Activated CD8-positive, alpha-beta memory T cell treated with anti-CD3 and anti-CD28 coated beads, Interleukin-2, amount 50 U/mL, for 1 hour (primary cell): Measurements from ENCODE around the gene SELENOM.
A peak's percentile ranks its signal among the peaks of the same experiment; 100 is the strongest.

Source experiments
- DNase-seq: peaks from one replicate; pipeline ENCODE4 v3.0.0-alpha.2; 2020; ENCODE audit errors: extremely low read depth

The SELENOM gene

DNA sequence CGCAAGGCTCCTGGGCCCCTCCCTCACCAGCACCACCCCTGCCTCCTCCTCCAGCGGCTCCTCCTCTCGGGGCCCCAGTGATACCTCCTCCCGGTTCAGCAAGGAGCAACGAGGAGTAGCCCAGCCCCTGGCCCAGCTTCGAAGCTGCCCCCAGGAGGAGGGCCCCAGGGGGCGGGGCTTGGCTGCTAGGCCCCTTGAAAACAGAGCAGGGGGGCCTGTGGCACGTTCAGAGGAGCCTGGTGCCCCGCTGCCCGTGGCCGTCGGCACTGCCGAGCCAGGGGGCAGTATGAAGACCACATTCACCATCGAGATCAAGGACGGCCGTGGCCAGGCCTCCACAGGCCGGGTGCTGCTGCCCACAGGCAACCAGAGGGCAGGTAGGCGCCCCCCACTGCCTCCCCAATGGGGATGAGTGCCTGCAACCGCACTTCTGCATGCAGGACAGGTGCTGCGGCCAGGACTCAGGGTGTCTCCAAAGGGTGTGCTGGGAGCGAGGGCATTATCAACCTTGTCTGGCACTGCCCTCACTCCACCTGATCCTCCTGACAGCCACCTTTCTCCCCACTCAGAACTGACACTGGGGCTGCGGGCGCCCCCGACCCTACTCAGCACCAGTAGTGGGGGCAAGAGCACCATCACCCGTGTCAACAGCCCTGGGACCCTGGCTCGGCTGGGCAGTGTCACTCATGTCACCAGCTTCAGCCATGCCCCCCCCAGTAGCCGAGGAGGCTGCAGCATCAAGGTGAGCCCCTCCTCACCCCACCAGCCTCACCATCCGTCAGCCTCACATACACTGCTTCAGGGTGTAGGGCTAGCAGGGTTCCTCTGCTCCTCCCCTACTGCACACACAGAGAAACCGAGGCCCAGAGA lies 16.0 kb downstream of the SELENOM start:
- no peak for DNase-seq

DNA sequence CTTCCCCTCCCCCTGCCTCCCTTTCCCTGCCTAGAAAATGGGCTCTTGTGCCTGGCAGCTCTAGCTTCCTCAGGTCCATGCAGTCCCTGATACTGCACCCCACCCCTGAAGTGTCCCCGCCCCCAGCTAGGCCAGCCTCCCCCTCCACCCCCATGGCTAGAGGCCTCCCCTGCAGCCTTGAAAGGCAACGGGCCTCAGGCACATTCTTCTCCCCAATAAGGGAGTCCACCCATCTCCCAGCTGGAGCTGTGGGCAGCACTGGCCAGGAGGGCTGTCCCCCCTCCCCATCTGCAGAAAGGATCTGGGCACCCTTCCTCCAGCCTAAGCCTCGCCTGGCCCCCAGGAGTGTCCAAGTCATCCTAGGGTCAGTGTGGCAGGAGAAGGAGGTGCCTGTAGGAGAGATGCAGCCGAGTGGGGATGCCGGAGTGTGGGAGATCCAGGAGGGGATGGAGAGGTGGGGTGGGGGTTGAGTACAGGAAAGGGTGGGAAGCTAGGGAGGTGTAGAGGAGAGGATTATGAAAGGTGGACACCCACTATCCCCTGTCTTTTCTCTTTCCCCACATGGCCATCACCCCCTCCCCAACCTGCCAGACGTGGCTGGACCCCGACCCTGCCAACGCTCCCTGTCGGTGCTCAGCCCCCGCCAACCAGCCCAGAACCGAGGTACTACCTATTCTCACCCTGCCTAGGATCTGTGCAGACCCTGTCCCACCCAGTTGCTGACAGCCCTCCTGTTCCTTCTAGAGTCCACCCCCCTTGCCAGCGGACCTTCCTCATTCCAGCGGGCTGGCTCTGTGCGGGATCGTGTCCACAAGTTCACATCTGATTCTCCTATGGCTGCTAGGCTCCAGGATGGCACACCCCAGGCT lies 16.9 kb downstream of the SELENOM start:
- no peak for DNase-seq

DNA sequence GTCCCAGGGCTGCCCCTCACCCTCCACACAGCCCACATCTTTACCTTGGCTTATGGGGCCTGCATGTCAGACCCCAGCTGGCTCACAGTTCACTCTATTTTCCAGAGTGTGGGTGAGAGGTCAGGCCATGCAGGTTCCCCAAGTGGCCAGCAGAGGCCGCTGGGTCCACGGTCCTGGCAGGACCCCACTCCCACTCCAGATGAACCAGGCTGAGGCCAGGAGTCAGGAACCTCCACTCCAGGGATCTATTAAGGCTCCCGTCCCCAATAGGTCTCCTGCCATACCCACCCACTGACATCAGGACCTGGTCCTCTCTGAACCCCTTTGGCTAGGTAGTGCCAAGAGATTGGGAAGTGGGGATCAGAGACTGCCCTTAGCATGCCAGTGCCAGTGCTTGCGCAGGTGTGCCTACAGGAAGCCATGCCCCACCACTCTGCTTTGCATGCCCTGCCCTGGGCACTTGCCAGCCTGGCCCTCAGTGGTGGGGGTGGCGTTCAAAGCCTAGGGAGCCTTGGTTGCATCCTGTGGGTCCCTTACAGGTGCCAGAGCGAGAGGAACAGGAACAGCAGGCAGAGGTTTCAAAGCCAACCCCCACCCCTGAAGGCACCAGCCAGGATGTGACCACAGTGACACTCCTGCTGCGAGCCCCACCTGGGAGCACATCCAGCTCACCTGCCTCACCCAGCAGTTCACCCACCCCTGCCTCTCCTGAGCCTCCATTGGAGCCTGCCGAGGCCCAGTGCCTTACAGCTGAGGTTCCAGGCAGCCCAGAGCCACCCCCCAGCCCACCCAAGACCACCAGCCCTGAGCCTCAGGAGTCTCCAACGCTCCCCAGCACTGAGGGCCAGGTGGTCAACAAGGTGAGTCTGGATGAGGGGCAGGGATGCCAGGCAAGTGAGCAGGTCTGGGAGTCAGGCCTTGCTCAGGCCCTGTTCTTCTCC lies 17.9 kb downstream of the SELENOM start:
- no peak for DNase-seq

DNA sequence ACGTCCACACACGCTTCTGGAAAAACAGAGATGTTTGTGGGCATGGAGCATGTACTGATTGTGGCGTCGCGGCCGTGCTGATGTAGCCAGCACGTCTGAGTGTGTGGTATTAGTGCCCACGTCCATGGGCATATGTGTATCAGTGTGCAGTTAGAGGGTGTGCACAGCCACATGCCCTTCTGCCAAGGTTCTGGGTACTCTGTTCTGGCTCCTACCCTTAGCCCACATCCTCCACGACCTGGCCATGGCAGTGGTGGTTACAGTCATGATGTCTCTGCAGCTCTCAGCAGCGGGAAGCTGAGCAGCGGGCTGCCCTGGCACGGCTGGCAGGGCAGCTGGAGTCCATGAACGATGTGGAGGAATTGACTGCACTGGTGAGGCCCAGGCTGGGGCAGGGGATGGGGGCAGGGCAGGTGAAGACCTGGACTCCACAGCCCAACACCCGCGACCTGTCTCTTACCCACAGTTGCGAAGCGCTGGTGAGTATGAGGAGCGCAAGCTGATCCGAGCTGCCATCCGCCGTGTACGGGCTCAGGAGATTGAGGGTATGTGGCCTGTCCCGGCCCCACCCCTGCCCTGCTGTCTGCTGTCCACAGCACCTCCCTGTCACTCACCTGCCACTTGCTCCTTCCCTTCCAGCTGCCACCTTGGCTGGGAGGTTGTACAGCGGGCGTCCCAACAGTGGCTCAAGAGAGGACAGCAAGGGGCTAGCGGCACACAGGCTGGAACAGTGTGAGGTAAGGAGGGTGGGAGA lies 19.0 kb downstream of the SELENOM start:
- no peak for DNase-seq

DNA sequence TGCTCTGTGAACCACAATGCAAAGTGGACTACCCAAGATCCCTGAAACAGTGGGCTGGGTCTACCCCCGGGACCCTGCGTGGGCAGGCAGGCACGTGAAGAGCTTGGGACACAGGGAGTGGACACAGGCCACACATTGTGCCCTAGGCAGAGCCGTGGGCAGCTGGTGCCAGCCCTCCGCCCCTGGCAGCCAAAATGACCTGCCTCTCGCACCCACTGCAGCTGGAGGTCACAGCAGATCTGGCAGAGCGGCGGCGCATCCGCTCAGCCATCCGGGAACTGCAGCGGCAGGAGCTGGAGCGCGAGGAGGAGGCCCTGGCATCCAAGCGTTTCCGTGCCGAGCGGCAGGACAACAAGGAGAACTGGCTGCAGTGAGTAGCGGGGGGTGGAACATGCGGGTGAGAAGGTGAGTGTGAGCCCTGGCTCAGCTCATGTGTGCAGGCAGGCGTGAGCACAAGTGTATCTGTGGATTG lies 19.6 kb downstream of the SELENOM start:
- DNase-seq: no peak

DNA sequence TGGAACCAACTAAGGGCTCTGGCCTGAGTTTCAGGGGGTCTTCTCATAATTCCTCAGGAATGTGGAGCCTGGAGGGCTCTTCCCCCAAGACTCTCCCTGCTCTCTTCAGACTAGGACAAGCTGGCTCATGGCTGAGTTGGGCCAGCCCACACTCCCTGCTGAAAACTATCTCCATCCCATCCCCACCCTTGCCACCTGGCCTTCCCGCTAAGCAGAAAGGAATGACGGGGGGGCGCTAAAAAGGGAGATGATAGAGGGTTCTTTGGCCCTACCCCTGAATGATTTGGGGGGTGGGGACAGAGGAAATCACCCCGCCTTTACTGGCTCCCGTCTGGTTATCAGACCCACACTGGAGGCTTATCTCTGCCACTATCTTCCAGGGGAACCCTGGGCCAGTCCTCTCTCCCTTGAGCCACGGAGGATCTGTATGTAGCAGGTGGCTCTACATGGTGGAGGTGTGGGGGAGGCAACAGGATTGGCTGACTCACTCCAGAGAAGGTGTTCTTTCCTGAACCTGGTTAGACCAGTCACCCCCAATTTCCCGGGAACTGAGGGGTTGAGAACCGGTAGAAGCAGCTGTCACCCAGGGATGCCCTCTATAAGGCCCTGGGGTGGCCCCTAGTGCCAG lies 20.6 kb downstream of the SELENOM start:
- no peak for DNase-seq

DNA sequence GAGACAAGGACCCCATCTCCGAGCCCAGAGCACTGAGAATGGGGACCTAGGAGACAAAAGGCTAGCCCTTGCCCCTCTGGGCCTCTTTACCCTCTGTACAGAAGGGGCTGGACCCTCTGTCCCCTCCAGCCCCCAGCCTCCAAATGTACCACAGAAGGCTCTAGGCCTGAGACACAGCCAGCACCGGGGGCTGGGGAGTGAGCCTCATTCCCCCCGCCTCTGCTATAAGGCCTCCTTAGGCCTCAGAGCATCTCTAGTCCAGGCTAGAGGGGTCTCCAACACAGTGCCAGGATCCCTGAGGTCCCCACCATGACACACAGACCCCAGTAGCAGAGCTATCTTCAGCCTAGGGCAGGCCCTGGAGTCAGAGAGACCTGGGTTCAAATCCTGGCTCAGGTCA lies 21.4 kb downstream of the SELENOM start:
- DNase-seq: no peak

DNA sequence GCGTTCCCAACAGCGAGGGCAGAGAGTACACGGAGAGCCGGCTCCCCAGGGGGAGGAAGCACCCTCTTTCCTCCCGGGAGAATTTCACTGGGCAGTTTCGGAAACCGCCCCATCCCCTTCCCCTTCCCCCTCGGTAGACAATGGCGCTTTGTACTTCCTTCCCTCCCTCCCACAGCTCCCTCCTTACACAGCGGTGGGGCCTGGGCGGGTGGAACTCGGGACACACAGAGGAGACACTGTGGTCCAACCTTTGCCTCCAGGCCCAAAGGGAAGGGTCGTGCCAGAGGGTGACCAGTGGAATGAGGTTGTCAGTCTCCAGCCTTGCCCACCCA lies 21.9 kb downstream of the SELENOM start:
- DNase-seq: no peak

DNA sequence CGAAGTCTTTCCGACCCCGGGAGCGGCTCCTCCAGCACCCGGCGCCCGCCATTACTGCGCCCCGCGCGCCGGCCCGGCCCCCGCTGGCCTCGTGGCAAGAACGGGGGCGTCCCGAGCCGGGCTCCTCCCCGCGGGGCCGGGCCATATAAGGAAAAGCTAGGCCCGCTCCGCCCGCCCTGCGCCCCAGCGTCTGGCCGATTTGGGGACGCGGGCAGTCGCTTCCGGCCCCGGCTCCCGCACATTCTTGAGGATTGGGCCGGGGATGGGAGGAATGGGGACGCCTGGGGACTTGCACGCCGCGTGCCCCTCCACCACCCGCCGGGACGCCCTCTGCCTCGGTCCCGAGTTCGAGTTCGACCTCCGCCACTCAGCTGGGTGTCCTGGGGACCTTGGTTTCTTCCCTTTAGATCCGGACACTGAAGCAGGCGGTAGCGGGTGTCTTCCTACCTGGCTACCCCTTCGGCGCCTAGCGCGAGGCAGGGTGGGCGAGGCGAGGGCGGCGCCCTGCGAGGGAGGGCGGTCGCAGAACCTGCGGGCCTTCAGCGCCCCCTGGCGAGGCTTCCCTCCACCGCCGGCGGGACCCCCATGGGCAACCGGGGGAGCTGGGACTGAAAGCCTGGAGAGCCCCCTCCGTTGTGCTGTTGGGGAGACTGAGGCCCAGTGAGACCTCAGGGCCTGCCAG lies 22.4 kb downstream of the SELENOM start:
- peak; percentile 51 for DNase-seq

DNA sequence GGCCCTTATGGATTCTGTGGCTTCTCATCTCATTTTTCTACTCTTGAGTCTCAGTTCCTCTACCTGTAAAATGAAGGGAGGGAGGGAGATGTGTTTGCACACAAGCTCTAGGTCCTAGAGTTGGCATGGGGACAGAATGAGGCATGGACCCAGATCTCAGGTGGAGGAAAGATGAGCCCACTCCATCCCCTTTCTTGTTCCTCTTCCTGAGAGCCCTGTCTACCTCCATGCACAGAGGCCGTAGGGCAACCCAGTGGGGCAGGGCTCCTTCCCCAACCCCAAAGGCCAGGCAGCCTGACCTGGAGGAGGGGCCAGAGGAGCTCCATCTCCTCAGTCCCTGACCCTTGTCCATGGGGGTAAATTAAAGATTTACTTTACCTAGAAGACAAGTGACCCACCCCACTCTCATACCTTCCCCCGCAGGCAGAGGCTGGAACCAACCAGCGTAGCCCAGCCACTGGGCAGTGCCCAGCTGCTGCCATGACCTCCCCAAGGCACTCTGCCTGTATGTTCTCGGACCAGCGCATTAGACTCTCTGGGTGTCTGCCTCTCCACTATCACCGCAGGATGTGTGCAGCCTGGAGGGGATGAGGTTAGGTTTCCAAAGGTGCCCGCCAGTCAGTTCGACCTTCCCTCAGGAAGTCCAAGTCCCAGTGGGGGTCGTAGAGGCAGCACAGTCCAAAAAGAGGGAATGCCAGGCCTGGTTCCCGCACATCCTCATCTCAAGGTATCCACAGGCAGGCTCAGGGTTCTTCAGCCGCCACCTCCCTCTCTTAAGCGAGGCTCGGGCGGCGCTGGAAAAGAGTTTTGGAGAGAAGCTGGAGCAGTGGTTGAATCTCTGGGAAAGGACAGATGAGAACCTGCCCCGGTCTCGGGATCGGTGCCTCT lies 23.2 kb downstream of the SELENOM start:
- DNase-seq: no peak

DNA sequence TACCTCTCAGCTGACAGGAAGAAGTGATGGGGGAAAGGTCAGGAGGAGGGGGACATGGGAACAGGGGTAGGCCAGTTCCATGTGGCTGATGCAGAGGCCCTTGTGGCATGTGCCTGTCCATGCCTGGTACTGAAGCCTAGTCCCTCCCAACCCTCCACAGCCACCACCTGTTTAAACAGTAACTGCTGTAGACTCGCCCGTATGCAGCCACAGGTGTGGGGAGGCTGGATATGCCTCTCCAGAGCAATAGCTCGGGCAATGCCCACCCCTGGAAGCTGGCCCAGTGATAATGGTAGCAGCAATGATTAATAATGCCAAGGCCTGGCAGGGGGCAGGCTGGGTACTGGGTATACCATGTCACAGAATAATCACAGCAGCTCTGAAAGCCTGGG lies 24.0 kb downstream of the SELENOM start:
- DNase-seq: no peak

DNA sequence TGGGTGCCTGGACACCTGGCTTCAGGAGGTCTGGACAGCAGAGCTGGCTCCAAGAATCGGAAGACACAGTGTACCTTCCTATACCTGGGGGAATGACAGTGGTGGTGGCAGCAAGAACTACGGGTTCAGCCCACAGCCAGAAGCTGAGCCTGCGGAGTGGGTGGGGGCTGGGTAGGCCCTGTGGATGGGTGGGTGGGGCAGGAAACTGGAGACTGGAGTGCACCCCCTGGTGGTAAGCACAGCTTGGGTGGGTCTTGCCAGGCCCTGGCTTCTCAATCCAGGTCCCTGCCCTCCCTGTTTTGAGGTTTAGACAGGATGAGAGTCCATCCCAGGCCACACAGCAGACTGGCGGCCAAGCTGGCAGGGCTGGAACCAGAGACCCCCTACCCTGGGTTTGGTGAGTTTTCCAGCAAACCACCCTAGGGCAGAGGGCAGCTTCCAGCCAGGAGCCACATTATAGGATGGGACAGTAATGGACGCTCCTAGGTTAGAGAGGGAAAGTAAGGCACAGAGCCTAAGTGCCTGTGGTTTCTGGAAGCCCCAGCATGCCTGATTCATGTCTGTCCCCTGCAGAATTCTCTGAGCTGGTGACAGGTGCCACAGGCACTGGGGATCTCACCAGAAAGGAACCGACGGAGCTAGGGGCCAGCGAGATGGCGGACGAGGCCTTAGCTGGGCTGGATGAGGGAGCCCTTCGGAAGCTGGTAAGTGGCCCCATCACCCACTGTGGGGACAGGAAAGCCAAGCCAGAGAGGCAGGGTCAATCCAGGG lies 24.6 kb downstream of the SELENOM start:
- DNase-seq: peak; percentile 24

DNA sequence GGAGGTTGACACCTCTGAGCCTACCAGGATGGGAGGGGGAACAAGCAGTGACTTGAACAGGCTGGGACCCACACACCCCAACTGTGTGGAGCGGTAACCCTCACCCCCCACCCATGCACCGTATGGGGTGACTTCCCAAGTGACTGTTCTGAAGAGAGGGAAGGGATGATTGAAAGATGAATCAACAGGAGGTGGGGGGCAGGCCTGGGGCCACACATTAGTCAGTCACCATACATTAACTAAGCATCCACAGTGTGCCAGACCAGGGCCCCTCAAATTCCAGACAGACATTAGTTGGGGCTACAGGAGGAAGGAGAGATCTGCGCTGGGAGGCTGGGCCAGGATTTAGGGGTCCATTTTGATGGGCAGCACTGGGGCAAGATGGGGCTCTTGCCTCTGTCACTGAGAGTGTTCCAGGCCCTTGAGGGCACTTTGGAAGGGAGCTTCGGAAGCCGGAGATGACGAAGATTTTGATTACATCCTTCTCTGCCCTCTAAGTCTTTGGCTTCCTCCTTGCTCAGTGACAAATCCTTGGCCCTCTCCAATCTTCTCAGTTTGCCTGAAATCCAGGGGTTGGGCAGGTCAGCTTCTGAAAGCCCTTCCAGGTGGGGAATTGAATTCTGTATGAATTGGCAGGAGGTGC lies 25.3 kb downstream of the SELENOM start:
- no peak for DNase-seq

DNA sequence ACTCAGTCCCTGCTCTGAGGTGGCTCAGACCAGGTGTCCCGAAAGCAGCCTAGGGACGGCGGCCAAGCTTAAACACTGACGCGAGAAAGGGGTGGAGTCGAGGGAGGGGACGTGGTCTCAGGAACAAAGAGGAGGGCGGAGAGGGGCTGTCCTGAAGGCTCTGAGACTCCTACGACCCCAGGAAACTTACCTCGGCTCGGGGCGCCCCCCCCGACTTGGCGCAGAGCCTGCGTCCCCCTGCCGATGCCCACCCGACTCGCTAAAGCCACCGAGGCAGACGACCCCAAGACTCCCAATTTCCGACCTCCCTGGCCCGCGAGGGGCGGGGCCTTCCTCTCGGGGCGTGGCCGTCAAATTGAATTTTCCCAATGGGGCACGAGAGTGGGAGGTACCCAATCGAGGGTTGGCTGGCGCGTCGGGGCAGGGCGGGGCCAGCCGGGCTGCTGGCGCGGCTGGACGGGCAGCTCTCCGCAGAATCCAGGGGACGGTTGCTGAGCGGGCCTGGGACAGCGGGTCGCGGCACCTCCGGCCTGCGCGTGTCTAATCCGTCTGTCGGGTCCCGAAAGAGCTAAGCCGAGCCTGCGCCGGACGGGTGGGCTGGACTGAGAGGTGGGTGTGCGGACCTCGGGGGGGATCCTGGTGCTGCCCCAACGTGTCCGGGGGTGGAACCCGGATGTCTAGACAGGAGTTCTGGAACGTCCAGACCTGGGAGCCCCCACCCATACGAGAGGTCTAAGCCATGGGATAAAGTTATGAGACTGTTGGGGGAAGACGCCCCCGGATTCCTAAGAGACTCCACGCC lies 26.3 kb downstream of the SELENOM start, which contains the start of gene SMTN:
Gene SMTN, plus strand, starts transcription at position 471 of the 802 bp plus-strand sequence. CDS start 1,941 bp downstream, outside the sequence.
- peak; percentile 60 for DNase-seq

DNA sequence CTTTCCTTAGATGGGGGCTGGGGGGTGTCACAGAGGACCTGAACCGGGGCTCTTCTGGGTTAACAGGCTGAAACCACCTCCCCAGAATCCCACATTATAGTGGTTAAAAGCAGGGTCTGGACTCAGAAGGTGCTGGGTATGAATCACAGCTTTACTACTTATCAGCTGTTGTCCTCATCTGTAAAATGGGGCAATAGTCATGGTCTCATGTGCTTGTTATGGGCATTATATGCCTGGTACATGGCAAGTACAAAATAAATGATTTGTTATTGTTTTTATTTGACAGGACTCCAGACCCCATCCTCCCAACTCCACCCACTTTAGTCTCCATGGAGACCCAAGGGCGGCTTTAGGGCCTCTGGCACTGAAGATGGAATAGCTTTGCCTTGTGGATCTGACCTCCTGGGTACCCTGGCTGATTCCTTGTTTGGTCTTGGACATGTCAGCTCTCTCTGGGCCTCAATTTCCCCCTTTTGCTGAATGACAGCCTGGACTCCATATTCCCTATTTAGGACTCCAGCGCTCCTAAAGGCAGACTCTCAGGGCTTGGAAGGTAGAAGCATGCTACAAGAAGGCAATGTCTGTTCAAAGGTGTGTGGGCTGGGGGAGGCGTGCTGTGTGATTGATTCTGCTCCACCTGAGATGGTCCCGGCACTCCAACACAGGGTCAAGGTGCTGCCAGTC lies 27.1 kb downstream of the SELENOM start:
- DNase-seq: no peak

DNA sequence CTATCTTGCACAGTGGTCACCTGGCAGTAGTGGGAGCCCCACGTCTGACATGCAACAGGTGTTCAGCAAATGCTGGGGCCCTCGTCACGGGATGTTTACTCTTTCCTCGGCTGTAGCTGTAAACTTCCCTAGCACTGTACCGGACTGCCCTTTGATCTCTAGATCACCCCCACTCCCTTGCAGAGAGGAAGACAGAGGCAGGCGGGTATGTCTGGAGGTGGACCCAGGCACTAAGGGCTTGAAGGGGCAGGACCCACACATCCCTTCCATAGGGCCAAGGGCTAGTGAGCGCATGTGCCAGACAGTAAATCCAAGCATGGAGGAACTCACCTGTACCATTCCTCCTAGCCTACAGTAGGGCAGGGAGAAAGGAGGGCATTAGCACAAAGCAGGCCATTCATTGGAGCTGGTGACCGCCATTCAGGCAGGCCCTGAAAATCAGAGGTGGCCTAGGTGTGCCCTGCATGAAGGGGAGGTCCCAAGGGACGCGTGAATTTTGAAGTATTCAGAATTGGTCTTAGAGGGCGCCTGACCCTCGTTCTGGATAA lies 28.2 kb downstream of the SELENOM start:
- DNase-seq: no peak
